Regular cardiac myocyte (primary cell): ENCODE data around the gene OR8B3. TPM values are rescaled to one million over a fixed set of nuclear protein-coding genes. Genes with fewer than 3 reads are reported as not detected.

Experiments used
- total RNA-seq: library from RNA; depleted of rRNA; stranded (reverse); fragments of >200 nt; gene quantifications from 2 replicates; pipeline ENCODE4 v1.2.3, GENCODE V29; 2014

Gene OR8B3, protein sequence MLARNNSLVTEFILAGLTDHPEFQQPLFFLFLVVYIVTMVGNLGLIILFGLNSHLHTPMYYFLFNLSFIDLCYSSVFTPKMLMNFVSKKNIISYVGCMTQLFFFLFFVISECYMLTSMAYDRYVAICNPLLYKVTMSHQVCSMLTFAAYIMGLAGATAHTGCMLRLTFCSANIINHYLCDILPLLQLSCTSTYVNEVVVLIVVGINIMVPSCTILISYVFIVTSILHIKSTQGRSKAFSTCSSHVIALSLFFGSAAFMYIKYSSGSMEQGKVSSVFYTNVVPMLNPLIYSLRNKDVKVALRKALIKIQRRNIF
- not detected in 2 replicates for total RNA-seq

DNA sequence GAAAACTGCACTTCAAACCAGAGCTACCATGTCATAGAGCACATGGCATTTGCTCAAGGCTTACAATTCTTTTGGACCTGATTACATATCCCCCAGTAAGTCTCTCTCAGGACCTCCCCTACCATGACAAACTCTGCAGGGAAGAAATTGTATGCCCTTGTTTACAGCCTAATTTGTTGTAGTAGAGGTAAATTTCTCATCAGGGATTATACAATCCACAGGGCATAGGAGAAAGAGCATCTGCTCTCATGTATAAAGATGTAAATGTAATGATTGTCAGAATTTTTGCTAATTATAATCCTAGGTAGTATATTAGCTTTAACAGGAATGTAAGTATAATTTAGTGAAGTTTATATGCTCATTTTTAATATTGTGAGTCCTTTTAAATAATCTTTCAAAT lies at the start of gene OR8B3:
Gene OR8B3, minus strand, starts transcription at position 101 of the 400 bp plus-strand sequence. CDS start 1,673 bp downstream, outside the sequence.

GRCh38 chr11:124445646-124446150 lies 46.9 kb upstream of the OR8B3 start, which contains the start of gene OR8B8:
Gene OR8B8 (minus strand): TSS chr11:124445696. CDS start chr11:124441085, 4,611 bp downstream.

DNA sequence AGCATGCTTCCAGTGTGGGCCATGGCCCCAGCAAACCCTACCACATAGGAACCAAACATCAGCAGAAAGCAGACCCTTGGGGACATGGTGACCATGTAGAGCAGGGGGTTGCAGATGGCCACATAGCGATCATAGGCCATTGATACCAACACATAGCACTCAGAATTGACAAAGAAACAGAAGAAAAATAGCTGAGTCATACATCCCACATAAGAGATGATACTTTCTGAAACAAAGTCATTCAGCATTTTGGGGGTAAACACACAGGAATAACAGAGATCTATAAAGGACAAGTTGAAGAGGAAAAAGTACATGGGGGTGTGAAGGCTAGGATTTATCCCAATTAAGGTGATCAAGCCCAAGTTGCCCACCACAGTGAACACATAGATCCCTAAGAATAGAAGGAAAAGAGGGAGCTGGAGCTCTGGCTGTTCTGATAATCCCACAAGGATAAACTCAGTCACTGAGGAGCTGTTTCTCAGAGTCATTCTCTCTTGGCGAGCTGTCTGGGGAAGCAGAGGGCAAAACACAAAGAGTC lies 25.6 kb upstream of the OR8B3 start, which contains the start of gene OR8B4:
Gene OR8B4, minus strand, starts transcription at position 488 of the 538 bp plus-strand sequence. Its CDS starts 0 bp downstream, at position 488.

GRCh38 chr11:124384399-124384798 lies 14.4 kb downstream of the OR8B3 start, which contains the start of gene OR8B2:
Gene OR8B2 (minus strand): TSS chr11:124384499. CDS start chr11:124383343, 1,156 bp downstream.

Other genes starting within 250 kb of the OR8B3 start
- gene OR10D3, start 215.7 kb downstream of the OR8B3 start, total RNA-seq, result not detected in 2 replicates
- not detected in 2 replicates for gene OR8G1, start 157.9 kb downstream of the OR8B3 start, total RNA-seq
- not detected in 2 replicates for gene OR8G5, start 142.6 kb downstream of the OR8B3 start, total RNA-seq
- under 0.01 TPM in 1 of 2 replicates, not detected in the other for gene OR8D1, start 85.1 kb downstream of the OR8B3 start, total RNA-seq
- gene OR8D2, start 78.8 kb downstream of the OR8B3 start, total RNA-seq, result not detected in 2 replicates
- not detected in 2 replicates for gene OR8B2, start 14.5 kb downstream of the OR8B3 start, total RNA-seq
- not detected in 2 replicates for gene OR8B4, start 25.8 kb upstream of the OR8B3 start, total RNA-seq
- gene OR8B8, start 46.7 kb upstream of the OR8B3 start, total RNA-seq, result not detected in 2 replicates
- gene OR8B12, start 144.6 kb upstream of the OR8B3 start, total RNA-seq, result not detected in 2 replicates
- gene OR8A1, start 171.0 kb upstream of the OR8B3 start, total RNA-seq, result not detected in 2 replicates
- gene PANX3, start 212.4 kb upstream of the OR8B3 start, total RNA-seq, result not detected in 2 replicates
- 23.6 and 28.2 TPM in 2 replicates for gene TBRG1, start 223.8 kb upstream of the OR8B3 start, total RNA-seq